SK-N-DZ (cell line): ENCODE measurements around the gene TRUB1.
"Not testable (repeated sequence)": the region's sequence is repeated elsewhere in the genome, so short reads cannot be mapped to it uniquely, and the experiment has no call there.

Experiments used
- DNase-seq: peaks from one replicate; pipeline ENCODE4 v3.0.0-alpha.2; 2015; ENCODE audit warnings: low spot score

TRUB1 gene

DNA sequence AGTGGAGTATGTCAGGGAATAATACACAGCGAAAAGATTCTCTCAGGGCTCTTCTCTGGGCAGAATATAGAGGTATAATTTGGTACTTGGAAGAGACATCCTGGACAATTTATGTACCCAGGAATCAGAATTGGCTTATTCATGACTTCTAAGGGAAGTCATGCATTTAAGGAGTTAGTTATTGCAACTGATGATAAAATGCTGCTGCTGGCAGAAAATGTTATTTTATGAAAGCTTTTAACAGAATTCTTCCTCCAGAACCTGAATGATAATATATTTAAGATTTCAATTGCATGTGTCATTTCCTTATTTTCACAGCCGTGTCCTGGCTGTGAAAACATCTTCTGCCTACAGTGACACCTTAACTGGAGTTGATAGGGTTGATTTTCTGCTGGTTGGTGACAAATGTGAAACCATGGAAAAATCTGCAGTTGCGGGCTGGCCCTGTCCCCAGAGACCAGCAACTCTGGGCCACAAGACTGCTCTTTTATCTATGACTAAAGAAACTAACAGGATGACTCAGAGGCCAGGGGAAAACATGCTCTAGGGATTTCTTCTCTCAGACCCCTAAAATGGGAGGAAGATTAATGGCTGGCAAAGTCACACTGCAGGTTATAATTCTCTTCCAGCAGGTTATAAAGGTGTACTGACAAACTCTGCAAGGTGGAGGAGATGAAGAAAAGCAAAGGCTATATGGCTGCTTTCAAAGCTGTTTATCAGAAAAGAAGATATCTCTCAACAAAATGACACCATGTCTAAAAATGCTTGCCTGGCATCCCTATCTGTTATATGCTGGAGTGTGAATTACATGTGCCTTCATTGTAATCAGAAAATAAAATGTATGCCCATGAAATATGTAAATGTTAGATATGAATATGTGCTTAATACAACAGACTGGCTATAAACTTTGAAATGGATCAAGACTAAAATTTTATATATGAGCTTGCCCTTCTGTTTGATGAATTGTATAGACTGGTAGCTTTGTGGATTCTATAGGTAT is 12.1 kb upstream of the TRUB1 start:
- DNase-seq: no peak

DNA sequence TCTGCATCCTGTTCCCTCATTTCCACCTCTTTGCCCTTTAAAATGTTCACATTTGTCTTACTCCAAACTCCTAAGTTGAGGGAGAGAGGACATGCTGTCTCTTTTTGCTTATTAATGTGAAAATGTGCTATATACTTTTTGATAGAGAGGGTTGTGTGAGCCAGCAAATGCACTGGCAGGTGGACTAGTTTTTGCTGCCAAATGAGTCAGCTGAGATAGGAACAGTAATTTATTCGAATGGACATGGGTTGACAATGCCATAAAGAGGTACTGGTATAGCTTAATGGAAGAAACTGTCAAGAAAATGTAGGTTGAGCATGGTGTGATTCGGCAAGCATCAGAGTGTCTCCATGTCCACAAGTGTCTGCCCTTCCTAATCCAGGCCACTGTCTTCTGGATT is 9.2 kb upstream of the TRUB1 start:
- DNase-seq: no peak

DNA sequence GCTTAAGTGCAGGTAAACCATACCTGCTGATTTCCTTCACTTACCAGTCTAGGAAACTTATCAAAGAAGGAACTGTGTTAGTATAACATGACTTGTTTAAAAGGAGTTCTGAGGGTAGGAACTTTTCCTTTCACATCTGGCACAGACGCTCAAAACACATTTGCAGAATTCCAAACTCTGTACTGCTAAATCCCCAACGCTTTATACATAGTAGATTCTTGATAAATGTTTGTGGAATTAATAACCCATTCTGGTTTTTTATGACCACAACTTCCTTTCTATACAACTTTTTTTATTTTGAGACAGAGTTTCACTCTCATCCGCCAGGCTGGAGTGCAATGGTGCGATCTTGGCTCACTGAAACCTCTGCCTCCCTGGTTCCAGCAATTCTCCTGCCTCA is 7.7 kb upstream of the TRUB1 start:
- DNase-seq: no peak

DNA sequence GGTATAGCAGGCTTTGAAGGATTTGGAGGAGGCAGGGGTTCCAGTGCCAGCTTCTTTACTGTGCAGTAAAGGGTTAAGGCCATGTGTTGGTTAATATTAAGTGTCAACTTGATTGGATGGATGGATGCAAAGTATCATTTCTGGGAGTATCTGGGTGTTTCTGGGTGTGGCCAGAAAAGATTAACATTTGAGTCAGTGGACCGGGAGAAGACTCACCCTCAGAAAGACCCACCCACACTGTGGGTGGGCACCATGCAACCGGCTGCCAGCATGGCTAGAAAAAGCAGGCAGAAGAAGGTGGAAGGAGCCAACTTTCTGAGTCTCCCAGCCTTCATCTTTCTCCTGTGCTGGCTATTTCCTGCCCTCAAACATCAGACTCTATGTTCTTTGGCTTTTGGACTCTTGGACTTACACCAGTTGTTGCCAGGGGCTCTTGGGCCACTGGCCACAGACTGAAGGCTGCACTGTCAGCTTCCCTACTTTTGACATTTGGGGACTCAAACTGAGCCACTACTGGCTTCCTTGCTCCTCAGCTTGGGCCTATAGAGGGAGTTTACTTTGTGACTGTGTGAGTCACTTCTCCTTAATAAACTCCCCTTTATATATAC is 6.8 kb upstream of the TRUB1 start:
- DNase-seq: no peak

DNA sequence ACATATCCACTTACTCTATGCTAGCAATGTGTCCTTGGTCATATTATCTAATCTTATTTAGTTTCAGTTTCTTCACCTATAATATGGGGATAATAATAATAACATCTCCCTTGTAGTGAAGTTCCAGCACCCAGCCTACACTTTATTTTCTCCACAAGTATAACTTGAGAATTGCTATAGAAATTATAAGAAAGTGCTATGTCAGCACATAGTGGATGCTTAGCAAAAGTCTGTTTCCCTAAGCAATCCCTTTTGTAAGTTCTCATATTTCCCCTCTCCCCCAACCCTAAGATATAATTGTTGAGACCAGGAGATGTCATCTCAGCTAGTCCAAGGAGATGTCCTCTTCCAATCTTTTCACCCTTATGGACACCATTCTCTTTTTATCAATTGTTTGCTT is 5.8 kb upstream of the TRUB1 start:
- no peak for DNase-seq

DNA sequence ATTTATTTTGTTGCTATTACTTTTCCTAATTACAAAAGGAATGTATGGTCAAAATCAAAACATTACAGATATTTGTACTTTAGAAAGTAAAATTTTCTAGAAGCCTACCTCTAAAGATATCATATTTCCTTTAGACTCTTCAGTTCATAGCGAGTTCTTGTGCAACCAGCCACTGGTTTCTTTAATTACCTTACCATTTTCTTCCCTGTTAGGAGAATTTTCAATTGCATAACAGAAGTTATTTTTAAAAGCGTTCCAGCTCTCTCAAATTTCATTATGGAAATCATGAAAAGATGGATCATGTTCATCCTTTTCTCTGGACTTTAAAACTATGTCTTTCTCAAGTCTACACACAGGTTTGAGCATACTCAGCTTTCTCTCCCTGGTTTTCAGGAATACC is 5.0 kb upstream of the TRUB1 start:
- no peak for DNase-seq

DNA sequence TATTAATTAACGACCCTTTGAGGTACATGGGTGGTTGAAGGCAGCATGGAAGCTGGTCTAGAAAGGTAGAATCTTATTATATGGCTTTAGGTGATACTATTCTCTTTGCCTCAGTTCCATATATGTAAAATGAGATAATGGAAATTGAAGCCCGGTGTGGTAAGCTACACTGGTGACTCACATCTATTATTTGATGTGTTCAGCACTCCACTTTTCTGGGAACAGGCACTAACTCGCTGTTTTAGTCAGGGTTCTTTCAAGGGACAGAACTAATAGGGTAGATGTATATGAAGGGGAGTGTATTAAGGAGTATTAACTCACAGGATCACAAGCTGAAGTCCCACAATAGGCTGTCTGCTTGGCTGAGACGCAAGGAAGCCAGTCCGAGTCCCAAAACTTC is 4.4 kb upstream of the TRUB1 start:
- no peak for DNase-seq

DNA sequence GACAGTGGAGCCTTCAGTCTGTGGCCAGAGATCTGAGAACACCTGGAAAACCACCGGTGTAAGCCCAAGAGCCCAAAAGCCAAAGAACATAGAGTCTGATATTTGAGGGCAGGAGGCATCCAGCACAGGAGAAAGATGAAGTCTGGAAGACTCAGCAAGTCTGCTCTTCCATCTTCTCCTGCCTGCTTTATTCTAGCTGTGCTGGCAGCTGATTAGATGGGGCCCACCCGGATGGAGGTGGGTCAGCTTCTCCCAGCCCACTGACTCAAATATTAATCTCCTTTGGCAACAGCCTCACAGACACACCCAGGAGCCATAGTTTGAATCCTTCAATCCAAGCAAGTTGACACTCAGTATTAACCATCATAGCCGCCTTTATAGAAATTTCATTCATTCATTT is 4.0 kb upstream of the TRUB1 start:
- DNase-seq: not testable (repeated sequence)

DNA sequence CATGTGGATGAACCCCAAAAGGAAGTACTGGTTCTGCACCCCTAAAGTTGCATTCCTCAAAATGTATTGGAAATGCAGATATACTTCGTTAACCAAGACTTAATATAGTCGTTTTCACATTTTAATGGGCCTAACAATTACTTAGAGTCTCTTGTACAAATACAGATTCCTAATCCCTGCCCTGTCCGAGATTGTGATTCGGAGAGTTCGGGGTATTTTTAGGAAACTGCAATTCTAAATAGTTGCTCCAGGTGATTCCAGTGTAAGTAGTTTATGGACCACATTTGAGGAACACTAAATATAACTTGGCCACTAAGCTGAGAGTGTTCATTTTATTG is 830 bp downstream of the TRUB1 start:
- no peak for DNase-seq

DNA sequence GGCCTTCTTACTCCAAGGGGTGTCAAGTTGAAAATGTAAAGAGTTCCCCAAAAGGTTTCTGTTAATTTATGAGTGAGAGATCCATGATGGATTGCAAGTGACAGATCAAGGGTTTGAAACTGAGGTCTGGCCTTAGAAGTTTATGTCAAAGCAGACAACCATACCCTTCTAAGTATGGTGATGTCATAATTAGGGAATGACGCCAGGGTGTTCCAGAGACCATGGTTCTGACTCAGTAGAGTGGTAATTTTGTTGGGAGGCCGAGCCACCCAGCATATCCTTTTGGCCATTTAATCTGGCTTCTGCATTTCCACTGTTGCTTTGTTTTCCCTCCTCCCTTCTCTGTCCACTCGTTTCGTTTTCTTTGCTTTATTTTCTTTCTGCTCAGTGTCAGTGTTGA is 2.7 kb downstream of the TRUB1 start:
- DNase-seq: no peak

DNA sequence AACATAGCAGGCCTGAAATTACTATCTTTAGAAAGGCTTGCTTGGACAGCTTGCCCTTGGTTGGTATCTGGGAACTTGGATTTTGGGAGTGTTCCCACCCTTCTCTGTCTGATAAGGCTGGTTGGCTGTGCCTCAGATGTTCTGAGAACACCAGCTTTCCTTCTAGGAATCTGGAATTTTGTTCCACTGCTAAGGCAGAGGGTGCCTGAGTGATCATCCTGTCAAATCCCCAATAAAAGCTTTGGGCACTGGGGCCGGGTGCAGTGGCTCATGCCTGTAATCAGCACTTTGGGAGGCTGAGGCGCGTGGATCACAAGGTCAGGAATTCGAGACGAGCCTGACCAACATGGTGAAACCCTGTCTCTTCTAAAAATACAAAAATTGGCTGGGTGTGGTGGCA is 5.0 kb downstream of the TRUB1 start:
- no peak for DNase-seq

DNA sequence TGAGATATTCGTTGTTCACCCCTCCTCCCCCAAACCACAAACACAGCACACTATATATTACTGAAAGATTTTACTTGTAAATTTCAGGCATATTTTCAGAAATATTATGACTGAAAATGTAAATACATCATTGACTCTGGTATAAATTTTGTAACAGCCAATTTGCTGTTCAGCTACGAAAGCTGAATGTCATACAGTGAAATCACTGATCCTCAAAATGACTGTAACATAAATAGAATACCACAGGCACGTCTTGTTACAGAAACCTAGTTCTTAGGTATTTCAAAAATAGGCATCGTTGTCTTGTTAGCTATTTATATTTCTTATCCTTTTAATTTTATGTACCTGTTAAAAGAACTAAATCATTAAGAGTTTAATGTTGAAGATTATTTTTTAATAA is 15.1 kb downstream of the TRUB1 start:
- no peak for DNase-seq

DNA sequence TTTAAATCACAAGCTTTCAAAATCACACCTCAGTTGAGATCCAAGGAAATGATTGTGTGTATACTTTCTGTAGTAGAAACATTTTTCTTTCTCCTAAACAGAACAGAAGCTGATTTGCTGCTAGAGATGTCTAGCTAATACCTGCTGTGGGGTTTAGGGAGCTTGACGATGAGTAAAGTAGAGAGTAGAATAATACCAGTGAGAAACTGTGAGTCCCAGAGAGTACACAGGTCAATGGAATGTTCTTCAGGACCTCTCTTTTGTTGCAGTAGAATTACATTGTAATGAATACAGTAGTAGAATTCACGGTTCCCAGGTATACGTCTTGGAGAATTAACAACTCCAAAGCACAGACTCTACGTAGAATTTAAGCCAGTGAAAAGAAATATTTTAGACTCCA is 18.0 kb downstream of the TRUB1 start:
- no peak for DNase-seq

DNA sequence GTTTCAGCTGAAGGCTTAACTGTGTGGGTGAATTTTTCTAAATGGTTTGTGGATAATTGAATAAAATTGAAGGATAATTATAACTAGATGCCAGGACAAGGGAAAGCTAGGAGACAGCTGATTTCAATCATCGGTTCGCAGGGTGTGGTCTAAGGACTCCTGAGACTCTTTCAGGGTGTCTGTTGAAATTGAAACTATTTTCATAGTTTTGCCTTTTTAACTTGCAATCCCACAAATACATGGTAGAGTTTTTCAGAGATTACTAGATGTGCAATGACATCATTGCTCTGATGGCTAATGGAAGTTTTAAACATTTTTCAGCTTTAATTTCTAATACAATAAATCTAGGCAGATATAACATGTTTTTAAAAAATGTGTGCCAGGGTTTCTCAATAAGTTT is 18.5 kb downstream of the TRUB1 start:
- peak; percentile 48 for DNase-seq

DNA sequence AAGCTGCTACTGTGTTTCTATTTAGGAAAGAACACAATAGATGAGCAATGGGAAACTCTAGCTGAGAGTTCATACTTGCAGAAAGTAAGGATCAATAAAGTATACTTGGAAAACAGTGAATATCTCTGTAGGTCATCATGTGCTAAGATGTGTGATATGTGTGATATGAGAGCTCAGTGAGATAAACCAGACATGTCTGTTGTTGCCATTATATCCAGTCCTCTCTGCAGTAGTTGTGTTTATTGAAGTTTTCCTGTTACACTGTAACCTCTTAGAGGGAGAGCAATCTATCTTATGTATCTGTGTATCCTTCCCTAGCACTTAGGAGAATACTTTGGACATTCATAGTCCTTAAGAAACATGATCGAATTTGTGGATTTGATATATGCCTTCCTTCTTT is 19.1 kb downstream of the TRUB1 start:
- DNase-seq: peak; percentile 91

DNA sequence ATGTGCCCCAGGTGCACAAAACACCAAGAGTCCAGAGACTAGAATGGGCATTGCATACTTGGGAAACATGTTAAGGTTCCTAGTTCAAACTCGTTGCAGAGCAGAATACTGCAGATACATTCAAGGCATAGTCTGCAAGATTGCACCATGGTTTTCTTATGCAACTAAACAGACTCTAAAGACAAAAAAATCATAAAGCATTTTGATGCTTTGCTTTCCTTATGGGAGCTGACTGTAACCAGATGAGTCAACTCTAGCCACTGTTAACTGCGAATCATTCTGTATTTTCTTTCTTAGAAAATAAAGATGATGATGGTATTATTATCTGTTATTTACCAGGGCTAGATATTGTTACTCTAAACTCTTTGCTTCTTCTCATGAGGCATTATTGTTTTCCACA is 19.7 kb downstream of the TRUB1 start:
- no peak for DNase-seq

DNA sequence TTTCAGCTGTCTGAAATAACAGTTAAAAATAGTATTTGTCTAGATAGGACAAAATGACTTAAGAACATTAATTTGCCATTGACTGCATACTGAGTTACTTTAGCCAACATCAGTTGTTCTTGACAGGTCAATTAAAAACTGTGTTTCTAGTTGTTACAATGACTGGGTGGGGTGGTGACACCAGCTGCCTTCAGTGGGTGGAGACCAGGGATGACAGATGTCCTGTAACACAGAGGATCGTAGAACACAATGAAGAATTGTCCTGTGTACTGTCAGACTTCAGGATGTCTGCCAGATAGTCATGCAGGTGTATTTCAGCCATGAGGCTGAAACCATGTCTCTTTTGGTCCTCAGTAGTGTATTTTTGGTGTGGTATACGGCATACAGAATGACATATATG is 24.4 kb downstream of the TRUB1 start:
- no peak for DNase-seq

DNA sequence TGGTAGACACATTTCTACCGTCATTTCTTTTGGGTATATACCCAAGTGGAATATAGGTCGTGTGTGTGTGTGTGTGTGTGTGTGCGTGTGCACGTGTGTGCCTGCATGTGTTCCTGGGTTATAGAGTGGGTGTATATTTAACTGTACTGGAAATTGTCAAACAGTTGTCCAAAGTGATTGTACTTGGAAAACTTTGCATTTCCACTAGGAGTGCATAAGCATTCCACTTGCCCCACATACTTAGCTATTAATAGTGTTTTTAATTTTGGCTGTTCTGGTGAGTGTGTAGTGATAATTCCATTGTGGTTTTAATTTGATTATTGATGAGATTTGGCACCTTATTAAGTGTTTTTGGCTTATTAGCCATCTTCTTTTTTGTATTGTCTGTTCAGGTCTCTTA is 25.9 kb downstream of the TRUB1 start:
- no peak for DNase-seq

DNA sequence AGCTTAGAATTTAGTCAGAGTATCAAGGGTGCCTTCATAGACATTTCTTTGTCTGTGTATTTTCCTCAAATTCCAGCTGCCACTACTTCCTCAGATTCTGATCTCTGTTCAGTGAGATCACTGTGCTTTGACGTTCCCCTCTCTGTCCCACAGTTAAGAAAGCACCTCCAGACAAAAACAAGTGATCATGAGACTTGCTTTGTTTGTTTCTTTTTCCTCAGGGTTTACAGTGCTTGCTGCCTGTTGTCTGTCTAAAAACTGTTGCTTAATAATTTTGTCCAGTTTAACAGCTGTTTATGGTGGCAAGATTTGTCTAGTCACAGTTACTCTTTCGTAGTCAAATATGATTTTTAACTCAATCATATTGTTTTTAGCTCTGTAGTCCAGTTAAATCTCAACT is 29.1 kb downstream of the TRUB1 start:
- DNase-seq: no peak

DNA sequence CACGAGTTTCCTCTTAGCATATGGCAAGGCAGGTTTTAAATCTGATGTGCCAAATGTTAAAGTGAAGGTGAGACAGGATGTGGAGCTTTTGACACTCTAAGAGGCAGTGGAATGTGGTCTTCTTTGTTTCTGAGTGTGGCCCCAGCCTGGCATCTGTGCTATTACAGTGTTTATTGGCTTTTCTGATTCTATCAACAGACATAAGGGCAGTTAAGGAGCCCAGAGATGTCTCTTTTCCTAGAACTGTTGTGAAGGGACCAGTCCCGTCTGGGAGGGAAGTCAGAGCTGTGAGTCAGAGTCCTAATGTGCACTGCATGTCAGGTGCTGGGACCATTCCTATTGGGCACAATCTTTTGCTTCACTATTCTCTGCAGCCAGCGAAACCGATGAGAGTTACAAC is 32.5 kb downstream of the TRUB1 start:
- DNase-seq: no peak

DNA sequence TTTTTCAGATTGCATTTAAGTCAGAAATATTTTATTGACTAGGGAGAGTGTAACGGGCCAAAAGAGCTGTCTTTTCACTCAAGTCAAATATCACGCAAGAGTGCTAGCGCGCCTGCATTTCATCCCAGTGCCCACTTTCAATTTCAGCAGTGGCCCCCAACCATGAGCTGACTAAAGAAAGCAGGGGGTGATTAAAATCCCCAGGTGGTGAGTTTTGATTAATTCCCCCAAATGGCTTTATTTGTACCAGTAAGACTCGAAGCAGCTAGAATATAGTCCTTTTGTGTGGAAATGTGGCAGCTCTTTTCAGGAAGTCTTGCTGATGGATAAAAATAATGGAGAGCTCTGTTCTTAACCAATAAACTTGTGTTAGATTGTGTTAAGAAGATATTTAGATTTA is 35.3 kb downstream of the TRUB1 start:
- DNase-seq: no peak

DNA sequence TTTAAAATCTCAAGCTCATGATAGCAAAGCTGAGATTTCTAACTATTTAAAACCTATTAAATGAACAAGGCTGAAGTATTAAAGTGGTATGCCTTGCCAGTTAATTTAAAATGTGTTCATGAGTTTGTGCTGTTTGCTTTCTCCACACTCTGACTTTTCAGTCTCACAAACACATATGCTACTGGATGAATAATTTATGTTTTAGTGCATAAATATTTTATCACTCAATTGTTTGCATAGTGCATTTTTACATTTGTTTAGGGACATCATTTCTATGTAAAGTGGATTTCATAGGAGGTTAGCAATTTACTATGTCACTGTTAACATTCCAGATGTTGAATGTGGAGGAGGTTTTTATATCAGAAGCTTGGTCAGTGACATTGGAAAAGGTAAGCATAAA is 36.0 kb downstream of the TRUB1 start:
- DNase-seq: no peak

DNA sequence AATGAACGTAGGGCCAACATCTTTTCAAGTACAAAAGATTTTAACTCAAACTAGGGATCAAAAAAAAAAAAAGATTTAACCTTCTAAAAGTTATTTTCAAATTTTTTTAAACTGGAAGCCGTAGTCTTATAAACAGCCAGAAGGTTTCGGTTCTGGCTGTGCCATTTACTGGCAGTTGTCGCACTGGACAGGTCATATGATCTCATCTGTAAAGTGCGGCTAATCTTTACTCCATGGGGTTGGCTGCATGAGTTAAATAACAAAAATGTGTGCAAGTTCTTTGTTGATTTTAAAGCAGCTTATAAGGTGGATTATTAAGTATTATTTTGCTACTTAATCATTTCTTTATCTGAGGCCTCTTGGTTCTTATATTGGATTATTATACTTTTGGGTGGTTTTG is 36.6 kb downstream of the TRUB1 start:
- no peak for DNase-seq
